ENCODE measurements around the gene RTL10. TPM values are rescaled to one million over a fixed set of nuclear protein-coding genes. Genes with fewer than 3 reads are reported as not detected.

Gene RTL10
- total RNA-seq, 4 donors from 2014 or later = 6.8 to 24.3 (median 17.7) TPM

DNA sequence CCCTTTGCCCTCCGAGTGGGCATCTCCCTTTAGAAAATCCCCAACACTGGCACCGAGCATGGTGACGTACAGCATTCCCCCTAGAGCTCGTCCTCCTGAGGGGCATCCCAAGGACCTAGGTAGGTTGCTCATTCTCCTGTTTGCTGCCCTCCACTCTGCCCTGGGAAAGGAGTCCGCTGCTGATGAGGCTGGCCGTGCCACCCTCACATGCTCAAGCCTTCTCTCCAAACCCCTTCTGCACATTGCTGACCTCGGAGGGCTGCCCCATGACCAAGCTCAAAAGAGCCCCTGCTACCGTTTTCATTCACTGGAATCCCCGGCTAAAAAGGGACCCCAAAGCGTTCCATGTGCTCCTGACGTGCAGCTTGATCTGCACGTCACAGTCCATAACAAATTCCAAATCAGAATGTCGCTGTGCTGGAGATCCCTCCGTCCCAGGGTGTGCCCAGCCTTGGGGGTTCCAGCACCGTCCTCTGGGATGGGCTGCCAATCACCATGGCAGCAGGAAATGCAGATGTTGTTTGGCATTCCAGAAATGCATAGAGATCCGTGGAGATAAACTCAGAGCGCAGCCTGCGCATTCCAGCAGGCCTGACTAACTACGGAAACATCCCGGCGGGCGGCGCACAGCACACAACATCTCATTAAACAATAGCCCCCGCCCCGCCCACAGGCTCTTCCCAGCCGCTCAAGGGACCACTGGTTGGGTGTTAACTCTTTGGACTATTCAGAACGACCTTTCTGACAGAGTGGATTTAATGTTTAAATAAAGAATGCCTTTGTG, 26.3 kb upstream of the RTL10 start:
- H3K9me3 ChIP-seq = no peaks in the 10 kb centered on the region
- H3K4me1 ChIP-seq = peaks cover 0 to 16% of the 10 kb centered on the region in 2 donors
- intact Hi-C loops (cut with DNase I; ENCODE audit: low total_unique reads) = no loop called here
- H3K27me3 ChIP-seq = no peaks in the 10 kb centered on the region
- peak; percentile 27 to 51 for DNase-seq
- H3K27ac ChIP-seq = no peak overlapping the region
- no peaks in the 10 kb centered on the region for H3K36me3 ChIP-seq
- TF ChIP-seq, protein P1, sequence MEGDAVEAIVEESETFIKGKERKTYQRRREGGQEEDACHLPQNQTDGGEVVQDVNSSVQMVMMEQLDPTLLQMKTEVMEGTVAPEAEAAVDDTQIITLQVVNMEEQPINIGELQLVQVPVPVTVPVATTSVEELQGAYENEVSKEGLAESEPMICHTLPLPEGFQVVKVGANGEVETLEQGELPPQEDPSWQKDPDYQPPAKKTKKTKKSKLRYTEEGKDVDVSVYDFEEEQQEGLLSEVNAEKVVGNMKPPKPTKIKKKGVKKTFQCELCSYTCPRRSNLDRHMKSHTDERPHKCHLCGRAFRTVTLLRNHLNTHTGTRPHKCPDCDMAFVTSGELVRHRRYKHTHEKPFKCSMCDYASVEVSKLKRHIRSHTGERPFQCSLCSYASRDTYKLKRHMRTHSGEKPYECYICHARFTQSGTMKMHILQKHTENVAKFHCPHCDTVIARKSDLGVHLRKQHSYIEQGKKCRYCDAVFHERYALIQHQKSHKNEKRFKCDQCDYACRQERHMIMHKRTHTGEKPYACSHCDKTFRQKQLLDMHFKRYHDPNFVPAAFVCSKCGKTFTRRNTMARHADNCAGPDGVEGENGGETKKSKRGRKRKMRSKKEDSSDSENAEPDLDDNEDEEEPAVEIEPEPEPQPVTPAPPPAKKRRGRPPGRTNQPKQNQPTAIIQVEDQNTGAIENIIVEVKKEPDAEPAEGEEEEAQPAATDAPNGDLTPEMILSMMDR (IDR thresholded peaks at IDR 0.05) = no peak
- TF ChIP-seq POLR2A (IDR thresholded peaks at IDR 0.05) = no peak
- no peak overlapping the region for H3K4me3 ChIP-seq

DNA sequence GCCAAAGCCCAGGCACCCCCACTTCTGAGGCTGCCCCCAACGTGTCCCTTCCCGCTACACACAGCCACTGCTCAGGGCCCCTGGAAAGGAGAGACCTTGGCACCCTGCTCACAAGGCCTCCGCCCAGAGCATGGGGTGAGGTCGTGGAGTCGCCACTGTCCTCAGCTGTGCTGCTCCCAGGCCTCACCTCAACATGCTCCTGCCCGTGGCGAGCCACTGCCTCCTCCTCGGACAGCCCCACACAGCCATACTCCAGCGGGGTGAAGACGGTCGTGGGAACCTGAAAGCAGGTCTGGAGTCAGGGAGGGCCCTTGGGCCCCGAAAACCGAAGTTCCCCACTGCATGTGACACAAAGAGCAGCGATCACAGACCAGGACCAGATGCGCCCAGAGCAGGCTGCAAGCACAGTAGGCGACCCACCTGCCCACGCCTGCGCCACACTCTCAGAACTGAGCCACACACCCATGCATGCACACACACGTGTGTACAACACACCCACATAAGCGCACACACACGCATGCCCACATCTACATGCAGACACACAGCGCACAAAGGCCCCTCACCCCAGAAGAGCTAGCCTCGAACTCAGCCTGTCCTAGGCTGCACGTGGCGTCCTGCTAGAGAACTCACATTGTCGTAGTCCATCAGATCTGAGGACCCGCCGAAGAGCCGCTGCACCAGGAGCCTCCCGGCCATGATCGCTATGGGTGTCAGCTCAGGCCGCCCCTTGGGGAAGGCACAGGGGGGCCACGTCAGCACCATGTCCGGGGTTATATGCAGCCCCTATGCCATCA, 25.5 kb upstream of the RTL10 start:
- no peaks in the 10 kb centered on the region for H3K9me3 ChIP-seq
- no peaks in the 10 kb centered on the region for H3K36me3 ChIP-seq
- H3K4me3 ChIP-seq = no peak overlapping the region
- H3K27ac ChIP-seq = no peak overlapping the region
- DNase-seq = peak; percentile 12
- peaks cover 0 to 16% of the 10 kb centered on the region in 2 donors for H3K4me1 ChIP-seq
- intact Hi-C loops (cut with DNase I; ENCODE audit: low total_unique reads) = no loop called here
- no peaks in the 10 kb centered on the region for H3K27me3 ChIP-seq
- TF ChIP-seq, protein P1 (IDR thresholded peaks at IDR 0.05) = no peak
- TF ChIP-seq POLR2A (IDR thresholded peaks at IDR 0.05) = no peak

DNA sequence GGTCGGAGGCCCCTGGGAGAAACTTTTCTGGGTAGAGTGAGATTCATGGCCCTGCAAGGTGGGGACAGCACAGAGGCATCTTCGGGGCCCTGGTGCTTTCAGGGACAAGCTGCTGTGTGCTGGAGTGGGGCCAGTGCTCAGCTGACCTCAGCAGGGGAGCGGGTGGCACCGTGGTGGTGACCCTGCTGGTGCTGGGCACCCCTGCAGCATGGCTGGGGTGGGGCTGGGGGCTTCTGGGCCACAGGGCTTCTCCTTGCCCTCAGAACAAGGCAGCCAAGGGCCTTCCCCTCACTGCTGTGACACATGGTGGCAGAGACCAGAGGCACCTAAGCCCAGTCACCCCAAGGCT, 24.9 kb upstream of the RTL10 start:
- Histone ChIP-seq H3K27me3 (no peaks in the 10 kb centered on the region), H3K4me1 (peaks cover 0 to 16% of the 10 kb centered on the region in 2 donors), H3K27ac (no peak overlapping the region), H3K36me3 (no peaks in the 10 kb centered on the region), H3K9me3 (no peaks in the 10 kb centered on the region), H3K4me3 (no peak overlapping the region)
- peak in 1 of 2 donors; percentile 11 for DNase-seq
- intact Hi-C loops (cut with DNase I; ENCODE audit: low total_unique reads) = no loop called here
- TF ChIP-seq, protein P1 (IDR thresholded peaks at IDR 0.05) = no peak
- no peak for TF ChIP-seq POLR2A (IDR thresholded peaks at IDR 0.05)

DNA sequence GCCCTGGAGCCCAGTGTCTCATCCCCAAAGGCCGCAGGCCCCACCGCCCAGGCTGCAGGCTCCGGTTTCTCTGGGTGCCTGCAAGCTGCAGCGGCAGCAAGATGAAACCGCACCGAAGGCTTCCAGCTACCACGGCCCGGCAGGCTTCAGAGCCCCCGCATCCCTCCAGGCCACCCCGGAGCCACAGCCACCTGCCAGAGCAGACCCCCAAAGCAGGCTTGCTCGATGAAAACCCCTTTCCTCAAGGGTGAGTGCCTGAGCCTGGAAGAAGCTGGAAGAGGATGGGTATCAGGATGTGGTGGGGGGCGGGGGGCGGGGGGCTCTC, 24.5 kb upstream of the RTL10 start:
- TF ChIP-seq, protein P1 (IDR thresholded peaks at IDR 0.05) = no peak
- no peak for TF ChIP-seq POLR2A (IDR thresholded peaks at IDR 0.05)
- intact Hi-C loops (cut with DNase I; ENCODE audit: low total_unique reads) = no loop called here
- no peak overlapping the region for H3K4me3 ChIP-seq
- peaks cover 0 to 16% of the 10 kb centered on the region in 2 donors for H3K4me1 ChIP-seq
- no peak overlapping the region for H3K27ac ChIP-seq
- H3K27me3 ChIP-seq = no peaks in the 10 kb centered on the region
- H3K9me3 ChIP-seq = no peaks in the 10 kb centered on the region
- H3K36me3 ChIP-seq = no peaks in the 10 kb centered on the region
- DNase-seq = peak in 1 of 2 donors; percentile 8
